ENCODE results near the gene PTPN11. TPM values are rescaled to one million over a fixed set of nuclear protein-coding genes. Genes with fewer than 3 reads are reported as not detected.

Gene PTPN11
- total and polyA plus RNA-seq, 2 of the 13 experiments (the other 11 are each of a cell fraction or from before 2014, with no cell fraction given): 30.0 to 63.5 TPM

- no peak for TF ChIP-seq PTBP1 (IDR thresholded peaks at IDR 0.05; ENCODE audit: low read depth, low read length, poor library complexity, severe bottlenecking)
- no peak for TF ChIP-seq FOXM1 (CRISPR knock-in tag; IDR thresholded peaks at IDR 0.05)
- no peak for TF ChIP-seq KDM3A (CRISPR knock-in tag; IDR thresholded peaks at IDR 0.05; ENCODE audit: low read depth)
- peak; percentile 66; the same call in 1 of the 2 replicates for TF ChIP-seq ZNF800 (CRISPR knock-in tag; IDR thresholded peaks at IDR 0.05)
- no peak for TF ChIP-seq KLF12 (CRISPR knock-in tag; IDR thresholded peaks at IDR 0.05; ENCODE audit: borderline replicate concordance)
- peak; percentile 61; the same call in 1 of the 2 replicates for TF ChIP-seq KAT7 (CRISPR knock-in tag; IDR thresholded peaks at IDR 0.05; ENCODE audit: borderline replicate concordance)
- peak; percentile 93 for TF ChIP-seq KDM2A (CRISPR knock-in tag; IDR thresholded peaks at IDR 0.05; ENCODE audit: borderline replicate concordance, low read depth)
- TF ChIP-seq ZNF235 (CRISPR knock-in tag; IDR thresholded peaks at IDR 0.05; ENCODE audit: borderline replicate concordance): 0 out of 2 replicates have a peak, but pooled peaks have one; percentile 16
- no peak for TF ChIP-seq HOMEZ (CRISPR knock-in tag; IDR thresholded peaks at IDR 0.05; ENCODE audit: low read depth)
- TF ChIP-seq EHMT2 (IDR thresholded peaks at IDR 0.05; ENCODE audit: borderline replicate concordance, low read depth, low read length): no peak
- TF ChIP-seq SYNCRIP (IDR thresholded peaks at IDR 0.05; ENCODE audit: insufficient read depth, low read depth, low read length): no peak
- peak; percentile 87; the same call in 1 of the 2 replicates for TF ChIP-seq ZNF691 (CRISPR knock-in tag; IDR thresholded peaks at IDR 0.05; ENCODE audit: borderline replicate concordance, low read depth)
- peak; percentile 64 for TF ChIP-seq FOSL2 (CRISPR knock-in tag; IDR thresholded peaks at IDR 0.05)
- peak; percentile 85; the same call in 1 of the 2 replicates for TF ChIP-seq KLF6 (CRISPR knock-in tag; IDR thresholded peaks at IDR 0.05)
- TF ChIP-seq ZFP62 (CRISPR knock-in tag; IDR thresholded peaks at IDR 0.05): no peak
- peak; percentile 98 for TF ChIP-seq ELF4 (CRISPR knock-in tag; IDR thresholded peaks at IDR 0.05; ENCODE audit: borderline replicate concordance)
Observed at GRCh38 chr12:112418608-112419296, at the start of gene PTPN11 (continued).
